Measurements from ENCODE around the gene IL18BP.
A peak's percentile ranks its signal among the peaks of the same experiment; 100 is the strongest.

Gene IL18BP

DNA sequence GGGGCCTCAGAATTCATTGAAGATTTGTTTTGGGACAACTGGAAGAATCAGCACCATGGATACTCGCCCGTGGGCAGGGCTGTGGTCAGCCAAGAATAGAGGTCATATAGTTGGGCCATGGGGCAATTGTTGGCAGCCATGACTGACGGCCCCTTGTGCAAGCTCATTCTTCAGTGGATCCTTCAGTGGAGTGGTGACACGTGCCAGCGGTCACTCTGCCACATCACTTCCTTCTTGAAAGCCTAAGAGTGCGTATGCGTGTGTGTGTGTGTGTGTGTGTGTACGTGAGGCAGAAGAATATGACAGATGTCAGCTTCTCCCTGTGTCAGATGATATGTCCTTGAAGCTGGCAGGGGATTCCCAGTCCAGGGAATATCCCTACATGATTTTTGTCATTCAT, 1.8 kb upstream of the IL18BP start:
- no peak for DNase-seq (ENCODE audit: low read depth, low spot score)

DNA sequence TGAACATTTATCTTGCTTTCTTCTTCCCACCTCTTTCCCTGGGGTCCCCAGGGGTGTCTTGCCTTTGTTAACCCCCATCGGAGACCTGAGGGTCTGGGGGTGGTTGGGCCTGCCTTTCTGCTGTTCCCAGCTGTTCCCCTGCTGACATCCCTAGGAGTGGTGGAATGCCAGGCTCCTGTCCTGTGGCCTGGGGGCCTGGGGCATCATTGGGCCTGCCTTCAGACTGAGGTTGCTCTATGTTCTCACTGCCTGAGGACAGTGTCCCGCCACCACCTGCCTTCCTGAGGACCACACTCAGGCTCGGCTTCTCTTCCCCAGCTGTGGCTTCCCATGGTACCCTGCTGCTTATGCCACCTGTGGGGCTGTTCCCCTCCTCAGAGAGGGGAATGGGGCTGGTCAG, 1.1 kb upstream of the IL18BP start:
- DNase-seq (ENCODE audit: low read depth, low spot score) = peak; percentile 43

DNA sequence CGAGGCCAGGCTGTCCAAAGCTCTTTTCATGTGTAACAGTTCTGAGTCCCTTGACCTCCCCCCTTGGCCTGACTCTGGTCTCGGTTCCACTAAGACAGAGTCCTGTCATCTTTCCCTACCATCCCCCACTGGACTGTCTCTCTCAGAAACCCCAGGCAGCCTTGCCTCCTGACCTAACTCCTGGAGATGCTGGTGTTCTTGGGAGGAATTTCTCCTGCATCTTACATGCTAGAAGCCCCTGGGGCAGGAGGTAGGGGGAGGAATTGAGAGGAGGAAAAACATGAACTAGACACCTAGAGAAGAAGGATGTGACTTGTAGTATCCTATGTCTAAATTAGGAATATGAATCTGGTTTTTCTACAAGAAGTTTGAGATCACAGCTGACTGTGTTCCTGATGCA, 648 bp upstream of the IL18BP start:
- no peak for DNase-seq (ENCODE audit: low read depth, low spot score)

DNA sequence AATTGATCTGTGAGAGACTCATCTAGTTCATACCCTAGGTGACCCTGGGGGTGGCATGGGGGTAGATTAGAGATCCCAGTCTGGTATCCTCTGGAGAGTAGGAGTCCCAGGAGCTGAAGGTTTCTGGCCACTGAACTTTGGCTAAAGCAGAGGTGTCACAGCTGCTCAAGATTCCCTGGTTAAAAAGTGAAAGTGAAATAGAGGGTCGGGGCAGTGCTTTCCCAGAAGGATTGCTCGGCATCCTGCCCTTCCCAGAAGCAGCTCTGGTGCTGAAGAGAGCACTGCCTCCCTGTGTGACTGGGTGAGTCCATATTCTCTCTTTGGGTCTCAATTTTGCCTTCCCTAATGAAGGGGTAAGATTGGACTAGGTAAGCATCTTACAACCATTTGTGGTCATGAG, 653 bp downstream of the IL18BP start:
- no peak for DNase-seq (ENCODE audit: low read depth, low spot score)

DNA sequence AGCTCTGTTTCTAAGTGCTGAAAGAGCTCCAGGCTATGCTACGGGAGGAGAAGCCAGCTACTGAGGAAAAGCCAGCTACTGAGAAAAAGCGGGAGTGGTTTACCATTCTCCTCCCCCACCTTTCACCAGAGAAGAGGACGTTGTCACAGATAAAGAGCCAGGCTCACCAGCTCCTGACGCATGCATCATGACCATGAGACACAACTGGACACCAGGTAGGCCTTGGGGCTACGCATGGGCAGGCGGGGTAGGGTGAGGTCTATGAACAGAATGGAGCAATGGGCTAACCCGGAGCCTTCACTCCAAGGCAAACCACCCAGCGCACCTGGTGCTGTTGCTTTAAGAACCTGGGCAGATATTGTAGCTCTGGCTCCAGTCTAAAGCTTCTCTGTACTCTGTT, 1.1 kb downstream of the IL18BP start:
- no peak for DNase-seq (ENCODE audit: low read depth, low spot score)

DNA sequence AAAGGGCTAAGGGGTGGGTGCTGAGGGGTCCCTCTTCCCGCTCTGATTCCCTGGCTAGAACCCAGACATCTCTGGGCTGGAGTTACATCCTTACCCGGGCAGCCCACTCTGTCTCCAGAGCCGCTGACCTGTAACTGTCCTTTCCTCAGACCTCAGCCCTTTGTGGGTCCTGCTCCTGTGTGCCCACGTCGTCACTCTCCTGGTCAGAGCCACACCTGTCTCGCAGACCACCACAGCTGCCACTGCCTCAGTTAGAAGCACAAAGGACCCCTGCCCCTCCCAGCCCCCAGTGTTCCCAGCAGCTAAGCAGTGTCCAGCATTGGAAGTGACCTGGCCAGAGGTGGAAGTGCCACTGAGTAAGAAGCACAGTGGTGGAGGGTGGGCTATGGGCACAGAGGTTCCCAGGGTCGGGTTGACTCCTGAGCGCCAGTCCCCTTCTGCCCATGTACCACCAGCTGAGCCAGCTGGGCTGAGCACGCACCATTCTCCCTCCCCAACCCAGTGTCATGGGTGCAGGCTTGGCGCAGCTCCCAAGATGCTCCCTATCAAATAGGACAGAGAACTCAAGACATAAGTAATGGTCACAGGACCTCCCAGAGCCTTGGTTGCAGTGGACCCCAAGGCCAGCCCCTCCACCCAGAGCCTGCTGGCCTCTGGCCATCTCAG, 1.6 kb downstream of the IL18BP start:
- no peak for DNase-seq (ENCODE audit: low read depth, low spot score)

DNA sequence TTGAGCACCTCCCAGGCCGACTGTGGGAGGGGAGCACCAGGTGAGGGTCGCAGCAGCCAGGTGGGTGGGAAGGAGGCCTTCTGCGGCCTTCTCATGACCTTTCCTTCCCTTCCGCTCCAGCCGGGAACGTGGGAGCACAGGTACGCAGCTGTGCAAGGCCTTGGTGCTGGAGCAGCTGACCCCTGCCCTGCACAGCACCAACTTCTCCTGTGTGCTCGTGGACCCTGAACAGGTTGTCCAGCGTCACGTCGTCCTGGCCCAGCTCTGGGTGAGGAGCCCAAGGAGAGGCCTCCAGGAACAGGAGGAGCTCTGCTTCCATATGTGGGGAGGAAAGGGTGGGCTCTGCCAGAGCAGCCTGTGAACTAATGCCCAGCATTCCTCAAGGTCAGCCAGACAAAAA, 2.6 kb downstream of the IL18BP start:
- no peak for DNase-seq (ENCODE audit: low read depth, low spot score)

DNA sequence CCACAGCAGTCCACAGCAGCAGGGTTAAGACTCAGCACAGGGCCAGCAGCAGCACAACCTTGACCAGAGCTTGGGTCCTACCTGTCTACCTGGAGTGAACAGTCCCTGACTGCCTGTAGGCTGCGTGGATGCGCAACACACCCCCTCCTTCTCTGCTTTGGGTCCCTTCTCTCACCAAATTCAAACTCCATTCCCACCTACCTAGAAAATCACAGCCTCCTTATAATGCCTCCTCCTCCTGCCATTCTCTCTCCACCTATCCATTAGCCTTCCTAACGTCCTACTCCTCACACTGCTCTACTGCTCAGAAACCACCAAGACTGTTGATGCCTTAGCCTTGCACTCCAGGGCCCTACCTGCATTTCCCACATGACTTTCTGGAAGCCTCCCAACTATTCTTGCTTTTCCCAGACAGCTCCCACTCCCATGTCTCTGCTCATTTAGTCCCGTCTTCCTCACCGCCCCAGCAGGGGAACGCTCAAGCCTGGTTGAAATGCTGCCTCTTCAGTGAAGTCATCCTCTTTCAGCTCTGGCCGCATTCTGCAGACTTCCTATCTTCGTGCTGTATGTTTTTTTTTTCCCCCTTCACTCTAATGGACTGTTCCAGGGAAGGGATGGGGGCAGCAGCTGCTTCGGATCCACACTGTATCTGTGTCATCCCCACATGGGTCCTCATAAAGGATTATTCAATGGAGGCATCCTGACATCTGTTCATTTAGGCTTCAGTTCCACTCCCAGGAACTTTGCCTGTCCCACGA, 3.3 kb downstream of the IL18BP start:
- DNase-seq (ENCODE audit: low read depth, low spot score) = no peak

DNA sequence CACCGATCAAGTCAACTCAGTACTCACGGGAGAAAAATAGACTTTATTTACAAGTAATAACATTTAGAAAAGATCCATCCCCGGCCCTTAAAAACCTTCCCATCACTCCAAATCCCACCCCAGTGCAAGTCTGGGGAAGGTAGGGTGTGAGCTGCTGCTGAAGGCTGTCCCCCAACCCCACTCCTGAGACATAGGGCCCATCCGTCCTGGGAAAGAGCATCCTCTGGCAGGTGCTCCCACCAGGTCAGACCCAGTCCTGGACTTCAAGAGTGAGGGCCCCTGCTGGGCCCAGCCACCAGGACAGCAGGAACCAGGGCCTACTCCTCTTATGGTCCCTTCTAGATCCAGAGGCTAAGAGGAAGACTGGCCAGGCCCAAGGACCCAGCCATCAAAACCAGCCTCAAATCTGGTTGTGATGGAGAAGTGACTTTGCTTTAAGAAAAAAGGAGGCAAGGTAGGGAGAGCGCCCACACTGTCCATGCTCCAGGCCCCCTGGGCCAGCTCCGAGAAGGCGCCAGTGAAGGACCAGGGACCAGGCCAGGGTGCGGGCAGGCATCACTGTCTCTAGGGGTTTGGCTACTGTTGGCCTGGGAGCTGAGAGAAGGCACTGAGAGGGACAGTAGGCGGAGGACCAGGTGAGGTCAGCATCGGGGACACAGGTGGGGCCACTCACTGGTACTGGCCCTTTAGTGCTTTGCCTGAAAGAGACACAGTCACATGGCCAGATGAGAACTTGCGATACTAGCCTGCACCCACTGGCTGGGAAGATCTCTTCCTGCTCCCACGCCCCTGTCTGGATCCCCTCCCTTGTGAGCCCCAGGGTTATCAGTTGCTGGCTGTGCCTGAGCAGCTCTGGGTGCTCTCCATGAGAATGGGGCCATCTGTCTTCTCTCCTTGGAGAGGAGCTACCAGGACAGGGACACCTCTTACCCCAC, 4.4 kb downstream of the IL18BP start:
- no peak for DNase-seq (ENCODE audit: low read depth, low spot score)

DNA sequence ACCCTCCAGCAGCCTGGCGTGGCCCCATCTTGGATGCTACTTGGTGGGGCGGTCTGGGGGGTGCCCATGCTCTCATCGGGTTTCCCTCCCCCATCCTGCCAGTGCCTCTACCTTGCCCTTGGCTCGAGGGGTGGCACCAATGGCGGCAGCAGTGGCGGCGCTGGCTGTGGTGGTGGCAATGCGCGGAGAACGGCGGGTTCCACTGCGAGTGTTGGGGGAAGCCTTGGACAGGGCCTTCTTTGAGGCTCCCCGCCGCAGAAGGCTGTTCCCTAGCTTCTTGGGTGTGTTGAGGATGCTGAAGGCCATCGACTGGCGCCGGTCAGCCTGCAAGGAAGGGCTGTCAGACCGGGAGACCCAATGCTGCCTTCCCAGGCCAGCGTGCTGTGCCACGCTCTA, 5.1 kb downstream of the IL18BP start:
- DNase-seq (ENCODE audit: low read depth, low spot score) = no peak

DNA sequence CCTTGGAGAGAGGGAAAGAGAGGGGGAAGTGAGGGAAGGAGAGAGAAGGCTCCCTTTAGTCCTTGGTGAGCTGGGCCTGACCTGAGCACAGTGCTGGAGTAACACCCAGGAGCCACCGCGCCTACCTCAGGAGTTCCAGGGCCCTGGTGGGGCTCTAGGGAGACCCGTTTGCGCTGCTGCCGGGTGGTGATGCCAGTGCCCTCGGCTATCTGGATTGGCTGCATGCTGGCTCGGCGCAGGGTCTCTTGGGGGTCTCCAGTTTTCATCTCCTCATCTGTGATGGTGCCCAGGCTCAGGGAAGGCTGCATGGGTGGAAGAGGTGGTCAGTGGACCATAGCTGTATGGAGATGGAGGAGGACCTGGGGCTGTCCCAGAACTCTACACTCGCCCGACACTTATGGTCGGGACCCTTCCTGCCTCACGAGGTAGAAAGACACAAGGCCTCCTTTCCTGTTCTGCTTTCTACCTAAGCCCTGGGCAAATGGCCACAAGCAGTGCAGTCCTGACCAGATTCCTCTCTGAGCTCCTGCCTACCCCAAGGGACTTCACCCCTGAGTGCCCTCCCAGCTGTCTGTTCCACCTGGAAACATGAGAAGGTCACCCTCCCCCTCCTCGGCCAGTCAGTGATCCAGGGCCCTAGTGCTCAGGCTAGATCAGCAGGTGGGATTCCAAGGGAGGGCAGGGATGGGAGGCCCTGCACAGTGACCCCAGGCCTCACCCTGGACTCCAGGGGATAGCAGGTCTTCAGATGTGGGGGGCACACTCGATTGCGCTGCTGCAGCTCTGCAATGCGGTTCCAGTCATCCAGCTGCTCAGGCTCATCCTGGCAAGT, 6.0 kb downstream of the IL18BP start:
- DNase-seq (ENCODE audit: low read depth, low spot score) = peak; percentile 40

DNA sequence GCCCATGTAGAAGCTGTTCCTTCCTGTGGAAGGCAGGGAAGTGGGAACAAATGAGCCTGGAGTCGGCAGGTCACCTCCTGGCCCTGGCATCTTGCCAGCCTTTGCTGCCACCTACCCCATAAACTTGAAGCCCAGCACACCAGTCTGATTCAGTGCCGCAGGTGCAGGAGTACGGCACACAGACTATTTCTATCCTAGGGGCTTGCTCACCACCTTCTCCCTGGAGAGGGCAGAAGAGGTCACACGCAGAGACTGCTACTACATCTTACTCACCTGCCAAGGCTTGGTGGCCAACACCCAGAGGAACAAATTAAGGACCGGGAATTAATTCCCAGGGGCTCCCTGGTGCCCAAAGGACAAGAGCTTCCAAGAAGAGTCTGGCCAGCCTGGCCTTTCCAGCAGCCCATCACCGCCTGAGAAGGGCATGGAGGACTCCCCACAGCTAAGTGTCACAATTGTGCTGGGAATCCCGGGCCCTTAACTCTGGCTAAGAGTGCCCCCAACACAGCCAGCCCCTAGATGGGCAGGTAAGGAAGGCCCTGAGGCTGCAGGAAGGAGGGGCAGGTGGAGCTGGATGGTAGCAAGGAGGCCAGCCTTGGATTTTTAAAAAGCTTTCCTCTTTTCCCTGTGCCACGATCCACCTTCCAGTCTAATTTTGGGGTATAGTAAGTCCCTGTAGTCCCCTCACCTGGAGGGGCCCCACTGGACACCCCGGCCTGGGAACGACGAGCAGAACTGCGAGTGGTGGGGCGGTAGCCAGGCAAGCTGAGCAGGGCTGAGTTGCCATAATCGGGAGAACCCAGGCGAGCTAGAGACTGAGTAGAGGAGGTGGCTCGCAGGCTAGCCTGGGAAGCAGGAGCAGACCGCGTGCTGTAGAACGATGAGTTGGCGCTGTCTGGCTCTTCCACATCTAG, 6.9 kb downstream of the IL18BP start:
- DNase-seq (ENCODE audit: low read depth, low spot score) = no peak

DNA sequence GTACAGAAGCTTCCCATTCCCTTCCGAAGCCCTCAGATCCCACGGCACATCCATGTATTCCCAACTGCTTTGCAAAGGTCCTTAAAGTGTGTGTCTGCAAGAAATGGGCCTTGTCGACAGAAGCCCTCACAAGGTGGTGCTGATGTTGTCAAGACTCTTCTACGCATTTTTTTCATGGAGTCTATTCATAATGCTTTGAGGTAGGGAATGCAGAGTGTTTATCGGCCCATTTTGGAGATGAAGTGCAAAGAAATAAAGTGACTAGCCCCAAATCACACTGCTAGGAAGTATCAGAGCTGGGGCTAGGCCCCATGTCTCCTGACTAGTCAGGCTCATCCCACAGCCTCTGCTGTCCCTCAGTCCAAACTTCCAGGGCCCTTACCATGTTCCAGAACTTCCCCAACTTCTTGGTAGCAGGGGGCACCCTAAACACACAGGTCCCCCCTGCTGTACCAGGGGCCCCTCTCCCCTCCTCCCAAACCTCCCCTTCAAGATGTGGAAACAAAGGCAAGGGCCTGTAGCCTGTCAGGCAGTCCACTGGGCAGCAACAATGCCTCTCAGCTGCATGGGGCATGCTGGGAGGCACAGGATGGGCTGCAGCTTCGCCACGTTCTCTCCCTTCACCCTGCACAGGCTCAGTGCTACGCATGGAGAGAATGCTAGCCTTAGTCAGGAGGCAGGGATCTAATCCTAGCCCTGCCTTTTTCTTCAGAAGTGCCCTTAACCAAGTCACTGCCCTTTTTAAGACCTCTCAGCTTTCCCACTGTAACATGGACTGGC, 7.8 kb downstream of the IL18BP start:
- no peak for DNase-seq (ENCODE audit: low read depth, low spot score)

DNA sequence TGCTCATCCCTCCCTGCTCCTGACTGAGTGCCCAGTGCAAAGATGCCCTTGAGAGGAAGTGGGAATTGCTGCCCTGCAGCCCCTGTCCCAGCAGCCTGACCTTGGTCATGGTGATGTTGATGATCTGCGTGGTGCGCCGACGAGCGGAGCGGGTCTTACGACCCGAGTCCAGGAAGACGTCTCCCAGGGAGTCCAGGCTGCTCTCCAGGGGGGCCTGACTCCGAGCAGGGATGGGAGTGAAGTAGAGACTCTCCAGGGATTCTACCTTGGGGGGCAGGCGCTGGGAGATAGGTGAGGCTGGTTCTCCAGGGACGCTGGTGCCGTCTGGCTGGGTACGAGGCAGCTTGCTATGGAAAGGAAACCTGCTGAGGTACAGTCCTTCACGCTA, 8.4 kb downstream of the IL18BP start:
- DNase-seq (ENCODE audit: low read depth, low spot score) = no peak

DNA sequence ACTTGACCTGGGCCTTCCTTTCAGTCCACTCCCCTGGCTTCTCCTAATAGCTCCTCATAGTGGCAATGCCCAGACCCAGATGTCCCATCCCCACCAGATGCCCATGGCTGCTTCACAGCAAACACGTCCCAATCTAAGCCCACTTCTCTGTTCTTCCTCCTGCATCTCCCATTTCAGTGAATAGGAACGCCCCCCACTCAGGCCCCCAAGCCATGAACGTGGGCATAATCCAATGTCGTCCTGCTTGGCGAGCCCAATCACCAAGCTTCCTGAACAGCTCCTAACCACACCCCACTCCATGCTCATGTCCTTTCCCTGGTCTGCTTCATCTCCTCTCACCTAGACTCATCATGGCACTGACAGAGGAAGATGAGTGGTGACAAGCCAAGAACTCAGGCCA, 8.9 kb downstream of the IL18BP start:
- no peak for DNase-seq (ENCODE audit: low read depth, low spot score)

DNA sequence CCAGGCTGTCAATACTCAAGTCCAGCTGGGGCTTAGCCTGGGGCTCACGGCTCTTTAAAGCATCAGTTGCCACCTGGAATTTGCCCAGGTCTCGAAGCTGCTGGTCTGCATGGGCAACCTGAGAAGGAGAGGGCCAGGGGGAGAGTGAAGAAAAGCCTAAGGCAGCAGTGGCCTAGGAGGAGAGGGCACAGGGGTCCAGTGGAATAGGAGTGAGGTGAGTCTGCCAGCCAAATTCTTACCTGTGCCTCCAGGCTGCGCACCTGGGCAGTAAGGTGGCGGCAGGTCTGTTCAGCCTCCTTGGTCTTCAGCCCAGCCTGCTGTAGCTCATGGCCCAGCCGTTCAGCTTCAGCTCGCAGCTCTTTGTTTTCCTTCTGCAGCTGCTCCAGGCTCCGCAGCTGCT, 10.0 kb downstream of the IL18BP start:
- DNase-seq (ENCODE audit: low read depth, low spot score) = no peak

DNA sequence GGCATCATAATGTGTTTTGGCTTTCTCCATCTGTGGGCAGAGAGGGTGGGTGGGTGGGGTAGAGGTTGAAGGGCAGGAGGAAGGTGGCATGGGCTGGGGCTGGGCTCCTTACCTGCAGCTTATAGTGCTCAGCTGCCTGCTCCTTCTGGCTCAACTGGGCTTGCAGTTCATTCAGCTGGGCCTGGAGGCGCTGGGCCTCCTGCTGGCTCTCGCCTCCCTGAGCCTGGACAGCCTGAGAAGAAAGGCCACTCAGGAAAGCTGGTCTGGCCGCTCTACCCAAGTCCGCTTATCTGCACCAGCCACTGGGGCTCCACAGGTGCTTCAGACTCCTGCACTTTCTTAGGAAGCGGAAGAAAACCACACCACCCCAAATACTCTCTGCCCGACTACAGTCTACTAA, 10.4 kb downstream of the IL18BP start:
- no peak for DNase-seq (ENCODE audit: low read depth, low spot score)

DNA sequence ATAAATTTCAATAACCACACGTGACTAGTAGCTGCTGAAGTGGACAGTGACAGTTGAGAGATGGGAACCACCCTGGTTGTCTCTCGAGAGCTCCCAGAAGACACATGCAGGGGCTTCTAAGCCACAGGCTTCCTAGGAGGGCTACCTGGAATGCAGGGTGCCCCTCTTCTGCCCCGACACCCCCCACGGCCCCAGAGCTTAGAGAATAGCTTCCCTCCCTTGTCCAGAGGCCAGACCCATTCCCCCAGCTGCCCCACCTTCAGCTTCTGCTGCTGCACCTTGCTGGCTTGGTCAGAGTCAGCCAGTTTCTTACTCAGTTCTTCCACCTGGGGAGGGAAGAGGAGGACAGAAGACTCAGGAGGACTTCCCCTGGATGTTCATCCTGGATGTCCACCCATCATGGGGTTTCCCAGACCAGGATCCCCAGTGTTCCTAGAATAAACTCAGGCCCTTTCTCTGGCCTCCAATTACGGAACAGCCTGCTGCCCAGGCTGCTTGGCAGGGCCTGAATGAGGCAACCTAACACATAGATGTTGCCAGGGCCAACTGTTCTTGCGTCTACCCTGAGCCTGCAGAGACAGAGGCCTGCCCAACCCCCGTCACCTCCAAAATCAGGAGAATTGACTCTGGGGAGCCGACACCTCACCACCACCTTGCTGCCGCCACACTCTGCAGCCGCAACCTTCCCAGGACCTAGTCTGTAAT, 12.0 kb downstream of the IL18BP start:
- no peak for DNase-seq (ENCODE audit: low read depth, low spot score)

DNA sequence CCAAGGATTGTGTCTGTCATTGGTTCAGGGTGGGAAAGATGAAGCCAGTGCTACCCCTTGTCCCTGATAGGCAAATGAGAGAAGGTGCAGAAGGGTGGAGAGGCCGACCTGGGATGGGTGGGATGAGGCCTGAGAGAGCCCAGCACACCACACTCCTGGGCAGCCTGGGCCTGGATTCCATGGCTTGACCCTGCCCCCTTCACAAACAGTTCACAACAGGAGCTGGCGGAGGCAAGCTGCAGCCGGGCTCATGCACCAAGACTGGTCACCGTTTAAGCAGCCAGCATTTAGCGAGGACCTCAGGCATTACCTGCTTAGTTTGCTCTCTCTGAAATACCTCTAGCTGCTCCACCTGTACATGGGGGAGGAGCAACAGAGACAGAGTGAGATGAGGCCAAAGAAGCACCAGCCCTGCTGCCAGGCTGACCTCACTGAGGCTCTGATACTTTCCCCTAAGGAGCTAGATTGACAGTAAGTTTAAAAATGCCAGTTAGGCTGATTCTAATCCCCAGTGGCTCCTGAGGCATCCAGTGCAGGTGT, 13.5 kb downstream of the IL18BP start:
- no peak for DNase-seq (ENCODE audit: low read depth, low spot score)

All from ELF-1 (cell line).